HUES48 (cell line): ENCODE data around the gene NFILZ.
"Not testable (repeated sequence)": the region's sequence is repeated elsewhere in the genome, so short reads cannot be mapped to it uniquely, and the experiment has no call there.

Experiments used
- H3K27ac ChIP-seq: one replicate; pipeline ENCODE4 v1.7.0; 2013; ENCODE audit warnings: low read depth, low read length, inconsistent platforms
- H3K27me3 ChIP-seq: 2 replicates; pipeline ENCODE4 v1.6.1; 2013; ENCODE audit warnings: mild to moderate bottlenecking, low read length; ENCODE audit not compliant: control insufficient read depth, insufficient read depth
- H3K36me3 ChIP-seq: 2 replicates; pipeline ENCODE4 v1.6.1; 2013; ENCODE audit warnings: low read length; ENCODE audit not compliant: control insufficient read depth, insufficient read depth
- H3K4me1 ChIP-seq: 2 replicates; pipeline ENCODE4 v1.6.1; 2013; ENCODE audit warnings: mild to moderate bottlenecking, low read length; ENCODE audit not compliant: control insufficient read depth, insufficient read depth
- H3K4me3 ChIP-seq: 2 replicates; pipeline ENCODE4 v1.5.1; 2013; ENCODE audit warnings: mild to moderate bottlenecking, low read depth, low read length
- H3K9ac ChIP-seq: 2 replicates; pipeline ENCODE4 v1.6.1; 2013; ENCODE audit warnings: mild to moderate bottlenecking, low read depth, low read length, moderate library complexity
- H3K9me3 ChIP-seq: 2 replicates; pipeline ENCODE4 v1.6.1; 2013; ENCODE audit warnings: low read length; ENCODE audit not compliant: control insufficient read depth, insufficient read depth

NFILZ gene

DNA sequence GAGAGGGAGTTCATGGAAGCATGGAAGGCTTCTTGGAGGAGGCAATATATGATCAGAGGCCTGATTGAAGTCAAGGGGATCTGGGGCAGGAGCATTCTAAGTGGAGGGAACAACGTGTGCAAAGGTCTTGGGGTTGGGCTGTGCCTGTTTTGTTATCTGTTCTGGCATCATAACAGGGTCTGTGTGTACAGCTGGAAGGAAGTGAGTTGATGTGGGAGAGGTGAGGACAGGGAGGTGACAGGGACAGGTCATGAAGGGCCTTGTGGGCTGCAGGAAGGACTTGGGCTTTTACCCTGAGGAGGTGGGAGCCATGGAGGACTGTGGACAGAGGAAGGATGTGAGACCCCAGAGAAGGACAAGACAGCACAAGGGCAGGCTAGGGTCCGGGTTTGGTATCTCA lies 1.2 kb upstream of the NFILZ start:
- no peak overlapping the region for H3K4me3 ChIP-seq
- no peak overlapping the region for H3K9ac ChIP-seq
- H3K27ac ChIP-seq: no peak overlapping the region
- peaks cover 14% of the 10 kb centered on the region for H3K4me1 ChIP-seq
- no peaks in the 10 kb centered on the region for H3K9me3 ChIP-seq
- no peaks in the 10 kb centered on the region for H3K27me3 ChIP-seq
- no peaks in the 10 kb centered on the region for H3K36me3 ChIP-seq

DNA sequence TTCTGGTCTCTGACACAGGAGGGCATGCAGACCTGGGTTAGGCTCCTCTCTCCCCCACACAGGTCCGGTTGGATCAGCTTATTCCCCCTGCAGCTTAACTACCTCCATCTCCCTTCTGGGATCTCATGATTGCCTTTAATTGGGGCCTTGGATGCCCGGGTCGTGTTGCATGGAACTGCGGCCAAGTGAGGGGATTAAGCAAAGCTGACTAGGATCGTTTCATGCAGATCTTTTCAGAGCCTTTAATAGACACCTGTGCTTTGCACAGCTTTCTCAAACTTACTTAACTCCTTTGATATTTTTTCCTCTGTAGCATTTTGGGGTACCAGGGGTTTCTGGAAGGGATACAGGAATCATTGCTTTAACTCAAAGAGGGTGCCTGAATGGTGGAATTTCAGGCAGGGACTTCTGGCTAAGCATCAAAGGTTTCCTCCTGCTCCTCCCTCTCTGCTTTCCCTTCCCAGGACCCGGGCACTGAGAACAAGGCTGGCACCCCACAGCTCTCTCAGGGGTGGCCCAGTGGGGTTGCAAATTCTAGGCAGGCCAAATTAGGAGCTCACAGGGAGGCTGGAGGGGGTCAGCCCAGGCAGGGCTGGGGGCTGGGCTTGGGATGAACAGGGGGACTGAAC lies 477 bp downstream of the NFILZ start:
- peaks cover 14% of the 10 kb centered on the region for H3K4me1 ChIP-seq
- H3K27ac ChIP-seq: peak overlapping the region; percentile 54

DNA sequence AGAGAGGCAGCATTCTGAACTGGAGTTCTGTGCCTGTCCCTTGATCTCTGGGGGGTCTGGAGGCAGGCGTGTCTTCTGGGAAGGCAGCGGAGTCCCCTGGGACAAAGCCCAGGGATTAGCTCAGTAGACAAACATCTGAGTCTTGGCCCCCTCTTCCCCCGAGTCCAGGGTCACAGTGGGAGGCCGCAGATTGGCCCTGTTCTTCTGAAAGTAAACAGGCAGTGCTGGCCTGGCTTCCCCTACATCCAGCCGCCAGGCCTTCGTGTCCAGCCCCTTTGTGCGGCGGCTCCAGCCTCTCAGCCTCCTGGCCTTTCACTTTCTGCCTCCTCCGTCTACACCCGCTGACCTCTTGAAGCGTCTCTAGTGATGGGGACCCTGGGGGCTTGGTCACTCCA lies 989 bp downstream of the NFILZ start:
- no peaks in the 10 kb centered on the region for H3K36me3 ChIP-seq
- peak overlapping the region; percentile 54 for H3K27ac ChIP-seq
- H3K9ac ChIP-seq: no peak overlapping the region
- H3K27me3 ChIP-seq: no peaks in the 10 kb centered on the region
- no peak overlapping the region for H3K4me3 ChIP-seq
- peaks cover 14% of the 10 kb centered on the region for H3K4me1 ChIP-seq
- H3K9me3 ChIP-seq: no peaks in the 10 kb centered on the region

More for the DNA sequence above, 477 bp downstream of the NFILZ start:
- H3K9me3 ChIP-seq: no peaks in the 10 kb centered on the region
- H3K4me3 ChIP-seq: no peak overlapping the region
- H3K36me3 ChIP-seq: no peaks in the 10 kb centered on the region
- H3K27me3 ChIP-seq: no peaks in the 10 kb centered on the region
- no peak overlapping the region for H3K9ac ChIP-seq

DNA sequence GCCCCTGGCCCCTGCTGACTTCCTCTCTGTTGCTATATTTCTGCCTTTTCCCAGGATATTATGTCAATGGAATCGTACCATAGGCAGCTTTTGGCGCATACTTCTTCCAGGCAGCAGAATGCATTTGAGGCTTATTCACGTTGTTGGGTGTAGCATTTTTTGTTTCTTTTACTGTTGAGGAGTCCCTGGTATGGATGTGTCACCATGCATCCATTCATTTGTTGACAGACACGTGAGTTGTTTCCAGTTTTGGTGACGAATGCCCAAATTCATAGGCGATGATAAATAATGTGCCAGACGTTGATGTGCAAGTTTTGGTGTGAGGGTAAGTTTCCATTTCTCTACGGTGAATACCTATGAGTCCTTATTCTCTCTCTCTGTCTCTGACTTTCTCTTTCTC lies 5.0 kb downstream of the NFILZ start:
- Histone ChIP-seq H3K36me3 (no peaks in the 10 kb centered on the region), H3K27me3 (no peaks in the 10 kb centered on the region; the same call in 1 of the 2 replicates), H3K9me3 (no peaks in the 10 kb centered on the region), H3K4me3 (no peak overlapping the region), H3K9ac (no peak overlapping the region), H3K4me1 (peaks cover 12% of the 10 kb centered on the region), H3K27ac (no peak overlapping the region)

DNA sequence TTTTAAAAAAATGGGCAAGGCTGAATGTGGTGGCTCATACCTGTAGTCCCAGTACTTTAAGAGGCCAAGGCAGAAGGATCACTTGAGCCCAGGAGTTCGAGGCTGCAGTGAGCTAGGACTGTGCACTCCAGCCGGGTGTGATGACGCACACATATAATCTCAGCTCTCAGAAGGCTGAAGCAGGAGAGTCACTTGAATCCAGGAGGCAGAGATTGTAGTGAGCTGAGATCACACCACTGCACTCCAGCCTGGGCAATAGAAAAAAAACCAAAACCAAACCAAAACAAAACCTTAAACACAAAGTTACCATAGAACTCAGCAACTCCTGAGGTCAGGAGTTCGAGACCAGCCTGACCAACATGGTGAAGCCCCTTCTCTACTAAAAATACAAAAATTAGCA lies 6.6 kb downstream of the NFILZ start:
- not testable (repeated sequence) for H3K4me3 ChIP-seq

DNA sequence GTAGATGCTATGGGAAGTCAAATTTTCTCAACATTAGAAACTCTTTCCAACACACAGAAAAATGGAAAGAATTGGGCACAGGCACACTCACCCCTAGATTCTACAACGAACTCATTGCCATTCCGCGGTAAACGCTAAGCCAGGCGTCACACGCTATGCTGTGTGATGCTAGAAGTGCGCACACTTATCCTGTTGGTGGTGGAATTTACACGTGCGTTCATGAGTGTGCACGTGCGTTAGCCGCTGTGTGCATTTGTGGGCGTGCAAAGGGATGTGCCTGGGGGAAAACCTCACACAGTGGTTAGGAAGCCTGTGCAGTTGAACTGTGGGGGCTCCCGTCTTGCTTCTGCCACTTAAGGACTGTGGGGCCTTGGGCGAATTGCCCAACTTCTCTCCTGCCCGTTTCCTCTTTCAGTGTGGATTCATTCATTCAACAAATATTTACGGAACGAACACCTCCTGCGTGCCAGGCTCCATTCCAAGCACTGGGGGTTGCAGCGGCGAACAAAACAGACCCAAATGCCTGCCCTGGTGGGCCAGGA lies 7.7 kb downstream of the NFILZ start:
- Histone ChIP-seq H3K4me1 (no peaks in the 10 kb centered on the region; the same call in 1 of the 2 replicates), H3K27me3 (no peaks in the 10 kb centered on the region; the same call in 1 of the 2 replicates), H3K27ac (no peak overlapping the region), H3K9me3 (no peaks in the 10 kb centered on the region), H3K9ac (no peak overlapping the region), H3K4me3 (no peak overlapping the region), H3K36me3 (no peaks in the 10 kb centered on the region)

More for the DNA sequence above, 6.6 kb downstream of the NFILZ start:
- H3K27me3 ChIP-seq, H3K4me1 ChIP-seq, H3K27ac ChIP-seq, H3K36me3 ChIP-seq, H3K9ac ChIP-seq, H3K9me3 ChIP-seq: not testable (repeated sequence)

DNA sequence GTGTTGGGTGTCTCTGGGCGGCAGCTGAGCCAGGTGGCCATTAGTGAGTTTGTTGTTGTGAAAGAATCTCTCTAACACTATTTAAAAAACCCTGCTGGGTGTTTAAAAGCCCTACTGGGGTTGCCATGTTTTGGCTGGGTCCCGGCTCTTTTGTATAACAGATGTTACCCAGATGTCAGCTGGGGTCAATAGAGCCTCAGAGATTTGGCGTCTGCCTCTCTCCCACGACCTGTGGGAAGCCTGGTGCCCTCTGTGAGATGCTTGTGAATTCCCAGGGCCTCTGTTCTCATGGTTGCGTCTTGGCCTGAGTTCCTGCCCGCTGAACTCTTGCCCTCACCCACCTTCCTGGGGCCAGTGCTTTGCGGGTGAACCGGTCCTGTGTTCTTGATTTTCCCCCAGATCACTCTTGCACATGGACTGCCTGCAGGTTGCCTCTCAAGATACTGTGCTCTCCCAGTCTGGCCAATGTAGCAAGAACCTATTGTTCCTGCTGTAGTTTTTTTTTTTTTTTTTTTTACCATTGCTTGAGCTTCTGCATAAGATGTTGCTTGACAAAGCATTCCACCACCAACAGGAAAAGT lies 9.5 kb downstream of the NFILZ start:
- no peak overlapping the region for H3K4me3 ChIP-seq
- H3K27me3 ChIP-seq: no peaks in the 10 kb centered on the region; the same call in 1 of the 2 replicates
- peak overlapping the region; percentile 16 for H3K27ac ChIP-seq
- H3K36me3 ChIP-seq: no peaks in the 10 kb centered on the region
- no peaks in the 10 kb centered on the region for H3K4me1 ChIP-seq
- no peak overlapping the region for H3K9ac ChIP-seq
- no peaks in the 10 kb centered on the region for H3K9me3 ChIP-seq

DNA sequence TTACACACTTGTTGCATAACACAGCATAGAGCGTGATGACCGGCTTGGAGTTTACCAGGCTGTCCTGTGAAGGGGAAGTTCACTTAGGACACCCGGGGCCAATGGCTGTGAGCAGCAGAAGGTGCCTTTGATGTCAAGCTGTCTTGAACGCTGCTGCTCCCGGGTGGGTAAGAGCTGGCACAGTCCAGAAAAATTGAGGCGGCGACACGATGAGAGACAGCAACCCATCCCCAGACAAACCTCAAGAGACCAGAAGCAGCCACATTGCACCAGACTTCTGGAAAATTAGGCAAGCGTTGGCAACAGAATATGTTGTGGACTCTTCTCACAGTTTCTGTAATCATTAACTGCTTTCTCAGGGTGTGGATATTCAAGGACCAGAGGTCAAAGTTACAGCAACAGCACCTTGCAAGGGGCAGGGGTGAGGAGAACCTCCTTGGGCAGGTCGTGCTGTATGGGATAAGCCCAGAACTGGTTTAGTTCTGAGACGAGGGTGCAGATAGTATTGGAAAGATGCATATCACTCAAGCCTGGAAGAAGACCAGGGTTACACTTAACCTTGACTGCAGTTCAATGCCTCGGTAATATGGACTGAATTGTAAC lies 10.1 kb downstream of the NFILZ start:
- Histone ChIP-seq H3K27ac (no peak overlapping the region), H3K9ac (no peak overlapping the region), H3K36me3 (no peaks in the 10 kb centered on the region), H3K4me1 (no peaks in the 10 kb centered on the region), H3K9me3 (no peaks in the 10 kb centered on the region), H3K27me3 (no peaks in the 10 kb centered on the region; the same call in 1 of the 2 replicates), H3K4me3 (no peak overlapping the region)

DNA sequence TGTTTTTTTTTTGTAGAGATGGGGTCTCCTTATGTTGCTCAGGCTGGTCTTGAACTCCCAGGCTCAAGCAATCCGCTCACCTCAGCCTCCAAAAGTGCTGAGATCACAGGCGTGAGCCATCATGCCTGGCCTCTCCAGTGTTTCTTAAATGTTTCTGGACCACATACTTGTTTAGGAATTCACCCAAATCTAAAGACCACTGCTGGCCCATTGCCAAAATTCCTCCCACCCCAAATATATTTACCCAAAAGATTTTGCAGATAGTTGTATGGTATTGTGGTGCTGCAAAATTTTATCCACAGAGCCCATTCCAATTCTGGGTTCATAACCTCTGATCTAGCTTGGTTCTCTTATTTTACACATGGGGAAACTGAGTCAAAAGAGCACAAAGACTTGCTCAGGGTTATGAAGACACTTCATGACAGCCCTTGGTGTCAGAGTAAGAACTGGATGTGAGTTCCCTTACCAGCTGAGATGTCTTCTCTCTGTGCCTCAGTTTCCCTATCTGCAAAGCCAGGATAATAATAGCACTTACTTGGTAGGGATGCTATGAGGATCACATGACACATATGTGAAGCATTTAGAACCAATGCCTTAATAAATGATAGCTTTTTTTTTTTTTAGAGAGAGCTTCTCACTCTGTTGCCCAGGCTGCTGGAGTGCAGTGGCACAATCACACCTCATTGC lies 10.9 kb downstream of the NFILZ start:
- H3K4me1 ChIP-seq: no peaks in the 10 kb centered on the region
- H3K27ac ChIP-seq: no peak overlapping the region
- no peaks in the 10 kb centered on the region for H3K36me3 ChIP-seq
- no peaks in the 10 kb centered on the region for H3K9me3 ChIP-seq
- no peaks in the 10 kb centered on the region; the same call in 1 of the 2 replicates for H3K27me3 ChIP-seq
- H3K9ac ChIP-seq: no peak overlapping the region
- no peak overlapping the region for H3K4me3 ChIP-seq

DNA sequence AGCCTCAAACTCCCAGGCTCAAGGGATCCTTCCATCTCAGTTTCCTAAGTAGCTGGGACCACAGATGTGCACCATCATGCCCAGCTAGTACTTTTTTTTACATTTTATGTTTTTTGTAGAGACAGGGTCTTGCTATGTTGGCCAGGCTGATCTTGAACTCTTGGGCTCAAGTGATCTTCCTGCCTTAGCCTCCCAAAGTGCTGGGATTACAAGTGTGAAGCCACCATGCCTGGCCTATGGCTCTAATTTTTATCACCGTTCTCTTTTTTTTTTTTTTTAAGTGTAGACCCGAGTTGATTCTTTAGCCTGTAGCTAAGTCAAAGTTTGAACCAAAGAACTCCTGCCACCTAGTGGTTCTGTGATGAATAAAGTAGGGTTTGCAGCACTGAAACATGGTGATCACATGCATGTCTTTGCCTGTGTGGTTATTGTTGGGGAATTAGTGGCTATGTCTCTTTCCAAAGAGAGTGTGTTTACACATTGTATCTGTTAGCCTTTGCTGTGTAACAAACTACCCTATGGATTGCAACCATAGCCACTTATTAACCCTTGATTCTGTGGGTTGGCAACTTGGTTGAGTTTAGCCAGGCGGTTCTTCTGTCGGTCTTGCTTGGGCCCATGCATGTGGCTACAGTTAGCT lies 11.6 kb downstream of the NFILZ start:
- H3K4me3 ChIP-seq: no peak overlapping the region
- H3K27ac ChIP-seq: no peak overlapping the region
- no peaks in the 10 kb centered on the region; the same call in 1 of the 2 replicates for H3K27me3 ChIP-seq
- no peaks in the 10 kb centered on the region for H3K36me3 ChIP-seq
- no peaks in the 10 kb centered on the region for H3K9me3 ChIP-seq
- H3K4me1 ChIP-seq: no peaks in the 10 kb centered on the region
- H3K9ac ChIP-seq: no peak overlapping the region
